ENCODE data around the gene DGKI. TPM values are rescaled to one million over a fixed set of nuclear protein-coding genes. Genes with fewer than 3 reads are reported as not detected.

DGKI gene
- total and polyA plus RNA-seq, 2 experiments from 2014 or later, result 0.16 to 1.0 TPM

GRCh38 chr7:137885678-137886077 is 38.9 kb upstream of the DGKI start:
- Histone ChIP-seq H3K27me3 (ENCODE audit: insufficient read depth) (no peaks in the 10 kb centered on the region), H3F3A (replicated peaks; ENCODE audit: low read depth) (peaks cover 7% of the 10 kb centered on the region), H3K4me3 (no peak overlapping the region), H3K4me2 (no peak overlapping the region), H4K20me1 (replicated peaks; ENCODE audit: insufficient read depth) (0 out of 2 replicates have a peak, but pooled peaks cover 5% of the 10 kb centered on the region), H3K27ac (ENCODE audit: low read depth) (peak overlapping the region; percentile 85; the same call in 1 of the 2 replicates), H2AFZ (no peak overlapping the region), H3K79me2 (replicated peaks; ENCODE audit: insufficient read depth) (no peaks in the 10 kb centered on the region; the same call in 1 of the 2 replicates), H3K36me3 (ENCODE audit: insufficient read depth) (peaks cover 23% of the 10 kb centered on the region), H3K4me1 (ENCODE audit: insufficient read depth) (peaks cover 25% of the 10 kb centered on the region), H3K9me2 (ENCODE audit: insufficient read depth) (no peaks in the 10 kb centered on the region)
- ATAC-seq (peak; percentile 39), DNase-seq (ENCODE audit: low spot score) (peak; percentile 4)
- Mint-ChIP-seq H3K27me3 (ENCODE audit: insufficient read depth, low read depth, poor library complexity) (peaks cover 7% of the 10 kb centered on the region), H3K4me1 (peaks cover 20% of the 10 kb centered on the region), H3K27ac (peak overlapping the region; percentile 90), H3K9me3 (peaks cover 7% of the 10 kb centered on the region; the same call in 2 of the 3 replicates), H3K4me3 (0 out of 3 replicates have a peak overlapping the region, but pooled peaks have one; percentile 7), H3K36me3 (ENCODE audit: low read depth) (peaks cover 57% of the 10 kb centered on the region)
- no peak for TF ChIP-seq ETS1 (IDR thresholded peaks at IDR 0.05)
- no peak for TF ChIP-seq ZNF114 (CRISPR knock-in tag; IDR thresholded peaks at IDR 0.05)
- no peak for TF ChIP-seq STAT1 (IDR thresholded peaks at IDR 0.05; ENCODE audit: unreplicated experiment)
- TF ChIP-seq NANOG (IDR thresholded peaks at IDR 0.05; ENCODE audit: borderline replicate concordance), result no peak
- TF ChIP-seq ZNF331 (CRISPR knock-in tag; IDR thresholded peaks at IDR 0.05; ENCODE audit: low read depth), result no peak
- TF ChIP-seq POLR2AphosphoS5 (IDR thresholded peaks at IDR 0.05; ENCODE audit: low read depth), result no peak
- no peak for TF ChIP-seq ZNF462 (CRISPR knock-in tag; IDR thresholded peaks at IDR 0.05)
- no peak for TF ChIP-seq CTCF (conservative IDR thresholded peaks at IDR 0.05; ENCODE audit: low read depth in 2 of 2)
- no peak for TF ChIP-seq EZH2 (IDR thresholded peaks at IDR 0.05; ENCODE audit: low read depth, unreplicated experiment)
- no peak for TF ChIP-seq EZH2phosphoT487 (IDR thresholded peaks at IDR 0.05; ENCODE audit: unreplicated experiment)
- no peak for TF ChIP-seq CREB1 (CRISPR knock-in tag; IDR thresholded peaks at IDR 0.05; ENCODE audit: low read depth)
- TF ChIP-seq REST (IDR thresholded peaks at IDR 0.05; ENCODE audit: unreplicated experiment), result no peak
- TF ChIP-seq JUNB (IDR thresholded peaks at IDR 0.05; ENCODE audit: unreplicated experiment), result no peak

Measured in GM23338 (cell line).